ENCODE results near the gene KCNA5.

GRCh38 chr12:5068619-5069018, 24.9 kb downstream of the KCNA5 start:
- TF ChIP-seq CTCF (IDR thresholded peaks at IDR 0.05; ENCODE audit: borderline replicate concordance, extremely low read depth, low read length, poor library complexity, severe bottlenecking) (no peak), EZH2 (IDR thresholded peaks at IDR 0.05; ENCODE audit: borderline replicate concordance, low read depth, low read length, severe bottlenecking) (no peak)
